SK-MEL-5 (cell line): ENCODE data around the gene BAAT. TPM values are rescaled to one million over a fixed set of nuclear protein-coding genes. Genes with fewer than 3 reads are reported as not detected.
"Not testable (repeated sequence)": the region's sequence is repeated elsewhere in the genome, so short reads cannot be mapped to it uniquely, and the experiment has no call there.

ENCODE experiments used
- DNase-seq: peaks from one replicate; pipeline ENCODE4 v3.0.0-alpha.2; 2016; ENCODE audit warnings: low read depth, low spot score
- in situ Hi-C: cut with HindIII; loops from 2 replicates; pipeline ENCODE4 v1.10.0; 2016; ENCODE audit warnings: low sequenced_read_pairs, high pct_unique_total_duplicates, low pct_unique_long_range_greater_than_20kb
- total RNA-seq: library from RNA; depleted of rRNA; stranded (reverse); fragments of >200 nt; shearing (Covaris generic); gene quantifications from 2 replicates; pipeline ENCODE4 v1.2.3, GENCODE V29; 2014

The BAAT gene
- total RNA-seq, 1 experiment from 2014 or later, result 0.85 TPM

- DNase-seq, result no peak
- in situ Hi-C loops, result no loop called here
These were observed 42.8 kb downstream of the BAAT start for GRCh38 chr9:101341958-101342357.

DNA sequence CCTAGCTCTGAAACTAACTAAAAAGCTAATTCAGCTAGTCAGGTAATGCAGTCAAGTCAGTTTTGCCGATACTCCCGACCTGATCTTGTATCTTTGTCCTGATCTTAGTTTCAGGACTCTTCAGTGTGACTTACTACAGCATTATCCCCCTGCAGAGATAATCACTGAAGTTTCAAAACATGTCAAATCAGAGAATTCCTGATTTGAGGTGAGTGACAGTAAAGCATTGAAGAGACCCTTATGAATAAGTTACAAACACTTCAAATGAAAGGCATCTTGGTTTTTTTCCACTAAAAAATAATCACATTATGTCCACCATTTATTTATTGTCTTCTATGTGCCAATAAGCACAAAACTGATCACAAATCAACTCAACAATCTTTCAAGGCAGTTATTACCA is 47.6 kb downstream of the BAAT start:
- in situ Hi-C loops, result no loop called here
- DNase-seq, result no peak

DNA sequence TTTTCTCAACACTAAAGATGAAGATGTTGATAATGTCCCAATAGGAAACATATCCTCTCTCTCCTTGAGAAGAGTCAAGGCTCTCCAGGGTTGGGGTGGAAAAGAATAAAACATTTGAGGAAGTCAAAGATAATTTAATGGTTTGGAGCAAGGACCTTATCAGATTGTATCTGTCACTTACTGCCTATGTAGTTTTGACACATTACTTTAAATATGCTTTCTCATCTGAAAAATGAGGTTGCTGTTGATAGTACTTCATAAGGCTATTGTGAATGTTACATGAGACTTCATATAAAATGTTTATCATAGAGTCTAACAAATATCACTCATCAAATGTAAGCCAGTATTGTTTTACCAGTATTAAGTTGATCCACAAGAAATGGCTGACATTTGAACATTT is 48.7 kb downstream of the BAAT start:
- DNase-seq, result no peak
- in situ Hi-C loops, result no loop called here

GRCh38 chr9:101333926-101334702 is 50.7 kb downstream of the BAAT start:
- in situ Hi-C loops, result no loop called here
- no peak for DNase-seq

DNA sequence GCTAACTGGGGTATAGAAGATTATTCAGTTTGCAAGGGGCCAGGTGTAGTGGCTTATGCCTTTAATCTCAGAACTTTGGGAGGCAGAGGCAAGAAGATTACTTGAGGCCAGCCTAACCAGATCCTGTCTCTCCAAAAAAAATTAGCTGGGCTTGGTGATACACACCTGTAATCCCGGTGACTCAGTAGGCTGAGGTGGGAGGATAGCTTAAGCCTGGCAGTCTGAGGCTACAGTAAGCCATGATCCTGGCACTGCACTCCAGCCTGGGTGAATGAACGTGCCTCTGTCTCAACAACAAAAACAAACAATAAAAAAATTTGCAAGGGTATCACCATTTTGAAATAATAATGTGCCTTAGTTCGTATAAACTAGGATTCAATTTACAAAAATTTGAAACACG is 51.3 kb downstream of the BAAT start:
- in situ Hi-C loops, result no loop called here
- DNase-seq, result no peak

DNA sequence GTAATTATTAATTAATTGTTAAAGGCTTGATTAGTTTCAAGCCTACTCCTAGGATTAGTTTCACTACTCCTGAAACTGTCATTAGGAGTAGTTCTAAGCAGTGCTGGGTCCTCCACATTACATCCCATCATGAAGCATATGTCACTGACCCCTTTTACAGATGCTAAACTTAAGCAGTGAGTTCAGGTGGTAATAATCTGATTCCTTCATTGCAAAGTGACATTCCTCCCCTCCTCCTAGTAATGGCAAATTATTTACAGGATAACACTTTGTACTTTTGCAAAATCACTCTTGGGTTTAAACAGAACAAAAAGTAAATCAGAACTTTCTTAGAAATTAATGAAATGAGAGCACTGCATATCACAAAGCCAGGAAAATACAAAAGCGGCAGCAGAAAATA is 52.4 kb downstream of the BAAT start:
- DNase-seq, result no peak
- in situ Hi-C loops, result no loop called here

GRCh38 chr9:101327422-101327909 is 57.3 kb downstream of the BAAT start:
- DNase-seq, in situ Hi-C loops: not testable (repeated sequence)

- in situ Hi-C loops, result no loop called here
- DNase-seq, result no peak
These were observed 58.3 kb downstream of the BAAT start for GRCh38 chr9:101326501-101326900.

DNA sequence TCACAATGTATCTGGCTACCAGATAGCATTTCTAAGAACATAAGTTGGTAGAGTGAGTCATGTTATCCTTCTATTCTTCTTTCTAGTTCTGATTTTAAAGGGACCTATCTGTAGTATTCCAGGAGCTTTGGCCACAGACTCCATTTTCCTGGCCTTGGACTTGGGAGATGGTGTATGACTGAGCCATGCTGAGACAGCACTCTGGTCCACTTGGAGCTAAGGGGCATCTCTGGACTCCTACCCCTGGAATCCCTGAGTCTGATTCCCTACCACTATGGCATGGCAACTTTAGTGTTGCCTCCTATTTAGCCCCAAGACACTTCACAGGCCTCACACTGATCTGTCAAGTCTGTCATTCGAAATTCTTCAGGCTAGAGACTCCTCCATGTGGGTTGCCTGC is 58.8 kb downstream of the BAAT start:
- in situ Hi-C loops, result no loop called here
- no peak for DNase-seq

GRCh38 chr9:101325053-101325452 is 59.8 kb downstream of the BAAT start:
- in situ Hi-C loops, result no loop called here
- DNase-seq, result no peak

- in situ Hi-C loops, result no loop called here
- DNase-seq, result no peak
These were observed 60.5 kb downstream of the BAAT start for GRCh38 chr9:101324245-101324804.

- in situ Hi-C loops, result no loop called here
- no peak for DNase-seq
These were observed 61.7 kb downstream of the BAAT start for GRCh38 chr9:101323129-101323528.

GRCh38 chr9:101317735-101318134 is 67.1 kb downstream of the BAAT start:
- in situ Hi-C loops, result no loop called here
- no peak for DNase-seq

- no peak for DNase-seq
These were observed 69.7 kb downstream of the BAAT start for GRCh38 chr9:101315112-101315450.

DNA sequence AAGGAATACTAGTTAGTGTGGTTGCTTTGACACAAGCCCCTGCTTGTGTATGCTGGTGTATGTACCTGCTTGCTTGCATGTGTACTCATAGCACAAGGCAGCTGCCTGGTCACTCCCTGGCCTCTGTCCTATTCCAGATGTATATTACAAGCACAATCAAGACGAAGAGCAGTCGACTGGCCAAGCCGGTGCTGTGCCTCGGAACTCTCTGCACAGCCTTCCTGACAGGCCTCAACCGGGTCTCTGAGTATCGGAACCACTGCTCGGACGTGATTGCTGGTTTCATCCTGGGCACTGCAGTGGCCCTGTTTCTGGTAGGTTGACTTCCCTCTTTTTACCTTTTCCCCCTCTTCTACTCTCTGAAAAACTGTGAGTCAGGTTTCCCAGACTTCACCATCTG is 72.1 kb downstream of the BAAT start:
- in situ Hi-C loops, result no loop called here

More at GRCh38 chr9:101315112-101315450, 69.7 kb downstream of the BAAT start:
- in situ Hi-C loops, result no loop called here

DNA sequence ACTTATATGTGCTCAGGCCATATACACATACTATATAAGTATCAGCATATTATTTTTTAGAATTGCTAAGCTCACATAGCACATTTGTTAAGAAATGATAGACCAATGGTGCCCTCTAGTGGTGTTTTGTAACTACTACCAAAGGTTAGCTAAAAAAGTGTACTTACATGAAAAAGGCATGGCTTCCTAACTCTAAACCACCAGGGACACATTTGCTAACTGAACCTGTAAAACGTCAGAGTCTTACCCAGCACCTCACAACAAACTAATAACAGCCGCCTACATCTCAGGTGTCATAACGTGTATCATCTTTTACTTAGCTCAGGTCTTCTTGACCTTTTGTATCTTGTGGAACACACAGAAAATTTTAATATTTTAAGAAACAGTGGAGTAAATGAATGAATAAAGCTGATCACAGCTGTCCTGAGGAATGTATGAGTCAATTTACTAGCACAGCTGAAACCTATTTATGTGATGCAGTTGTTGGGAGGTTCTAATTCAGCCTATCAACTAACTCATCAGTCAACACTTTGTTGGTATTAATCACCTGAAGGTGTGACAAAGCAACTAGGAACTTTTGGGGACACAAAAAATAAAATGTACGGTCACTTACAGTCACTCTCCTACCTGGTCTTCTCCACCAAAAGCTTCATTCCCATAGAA is 72.9 kb downstream of the BAAT start:
- DNase-seq, result peak; percentile 89
- in situ Hi-C loops, result no loop called here

More for the DNA sequence above, 72.1 kb downstream of the BAAT start:
- no peak for DNase-seq

DNA sequence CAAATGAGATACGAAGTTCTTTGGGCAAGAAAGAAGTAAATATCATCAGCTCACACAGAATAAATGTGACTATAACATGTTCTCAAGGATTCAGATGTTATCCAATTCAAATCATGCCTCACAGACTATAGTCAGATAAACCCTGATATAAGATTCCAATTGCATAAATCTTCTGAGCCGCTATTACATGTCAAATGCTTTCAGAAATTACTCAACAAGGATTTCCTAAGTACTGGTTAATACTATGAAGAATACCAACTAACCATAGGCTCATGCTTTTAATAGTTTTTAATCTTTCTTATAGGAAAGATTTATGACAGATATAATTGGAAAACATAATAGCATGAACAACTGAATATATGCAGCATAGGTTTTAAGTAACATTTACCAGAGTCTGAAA is 73.6 kb downstream of the BAAT start:
- in situ Hi-C loops, result no loop called here
- DNase-seq, result no peak
